Measurements from ENCODE around the gene PCDH15. TPM values are rescaled to one million over a fixed set of nuclear protein-coding genes. Genes with fewer than 3 reads are reported as not detected.

Gene PCDH15
- total and polyA plus RNA-seq, 8 donors: 0.58 to 2.1 (median 1.2) TPM

- no peak for ATAC-seq
- Histone ChIP-seq H3K9me3 (no peaks in the 10 kb centered on the region), H3K4me1 (no peaks in the 10 kb centered on the region), H3K4me3 (no peak overlapping the region), H3K27me3 (no peaks in the 10 kb centered on the region), H3K36me3 (no peaks in the 10 kb centered on the region), H3K27ac (no peak overlapping the region)
- TF ChIP-seq CTCF (IDR thresholded peaks at IDR 0.05): no peak
- intact Hi-C loops (cut with DNase I): no loop called here
- DNase-seq: no peak
Observed at GRCh38 chr10:53898532-53898931, 902.5 kb downstream of the PCDH15 start.

- no peak overlapping the region for H3K4me3 ChIP-seq
- H3K9me3 ChIP-seq: no peaks in the 10 kb centered on the region
- no peak for TF ChIP-seq CTCF (IDR thresholded peaks at IDR 0.05)
- no peaks in the 10 kb centered on the region for H3K4me1 ChIP-seq
- intact Hi-C loops (cut with DNase I): no loop called here
- DNase-seq: no peak
- ATAC-seq: no peak
- no peaks in the 10 kb centered on the region for H3K27me3 ChIP-seq
- no peak overlapping the region for H3K27ac ChIP-seq
- H3K36me3 ChIP-seq: no peaks in the 10 kb centered on the region
Observed at GRCh38 chr10:53894145-53894544, 906.9 kb downstream of the PCDH15 start.

GRCh38 chr10:53893061-53893460 lies 908.0 kb downstream of the PCDH15 start:
- no peak overlapping the region for H3K27ac ChIP-seq
- no peak overlapping the region for H3K4me3 ChIP-seq
- H3K27me3 ChIP-seq: no peaks in the 10 kb centered on the region
- no peak for TF ChIP-seq CTCF (IDR thresholded peaks at IDR 0.05)
- ATAC-seq (no peak), DNase-seq (no peak)
- H3K9me3 ChIP-seq: no peaks in the 10 kb centered on the region
- H3K4me1 ChIP-seq: no peaks in the 10 kb centered on the region
- no peaks in the 10 kb centered on the region for H3K36me3 ChIP-seq
- intact Hi-C loops (cut with DNase I): no loop called here

GRCh38 chr10:53886325-53887300 lies 914.4 kb downstream of the PCDH15 start:
- intact Hi-C loops (cut with DNase I): no loop called here
- peak in 2 of 4 donors; percentile 18 to 56 for DNase-seq
- H3K36me3 ChIP-seq: no peaks in the 10 kb centered on the region
- no peaks in the 10 kb centered on the region for H3K4me1 ChIP-seq
- H3K27ac ChIP-seq: no peak overlapping the region
- ATAC-seq: peak; percentile 84
- no peaks in the 10 kb centered on the region for H3K27me3 ChIP-seq
- H3K9me3 ChIP-seq: no peaks in the 10 kb centered on the region
- H3K4me3 ChIP-seq: no peak overlapping the region
- TF ChIP-seq CTCF (IDR thresholded peaks at IDR 0.05): no peak

GRCh38 chr10:53864846-53865245 lies 936.2 kb downstream of the PCDH15 start:
- no peak for DNase-seq
- no peak for ATAC-seq
- intact Hi-C loops (cut with DNase I): no loop called here
- no peaks in the 10 kb centered on the region for H3K36me3 ChIP-seq
- H3K9me3 ChIP-seq: no peaks in the 10 kb centered on the region
- no peak for TF ChIP-seq CTCF (IDR thresholded peaks at IDR 0.05)
- H3K4me3 ChIP-seq: no peak overlapping the region
- no peak overlapping the region for H3K27ac ChIP-seq
- no peaks in the 10 kb centered on the region for H3K4me1 ChIP-seq
- no peaks in the 10 kb centered on the region for H3K27me3 ChIP-seq

Data from left lung (tissue), 10 donors.